ENCODE data around the gene GLI2.

Gene GLI2

DNA sequence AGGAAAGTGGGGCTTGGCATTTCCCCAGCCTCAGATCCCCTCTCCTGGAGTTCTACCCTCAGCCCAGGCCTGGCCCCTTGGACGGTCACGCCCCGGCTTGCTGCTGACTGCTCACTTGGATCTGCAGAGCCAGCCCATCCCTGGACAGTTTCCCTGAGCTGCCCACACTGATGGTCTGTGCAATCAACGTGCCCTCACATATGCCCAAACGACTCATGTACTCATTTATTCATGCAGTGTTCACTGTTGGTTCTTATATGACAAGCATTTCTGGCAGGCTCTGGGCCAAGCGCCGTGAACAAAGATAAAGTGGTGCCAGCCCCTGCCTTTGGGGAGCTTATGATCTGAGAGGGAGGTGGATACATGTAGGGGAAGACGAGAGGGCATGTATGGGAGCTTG is 20.3 kb upstream of the GLI2 start:
- DNase-seq, result no peak

DNA sequence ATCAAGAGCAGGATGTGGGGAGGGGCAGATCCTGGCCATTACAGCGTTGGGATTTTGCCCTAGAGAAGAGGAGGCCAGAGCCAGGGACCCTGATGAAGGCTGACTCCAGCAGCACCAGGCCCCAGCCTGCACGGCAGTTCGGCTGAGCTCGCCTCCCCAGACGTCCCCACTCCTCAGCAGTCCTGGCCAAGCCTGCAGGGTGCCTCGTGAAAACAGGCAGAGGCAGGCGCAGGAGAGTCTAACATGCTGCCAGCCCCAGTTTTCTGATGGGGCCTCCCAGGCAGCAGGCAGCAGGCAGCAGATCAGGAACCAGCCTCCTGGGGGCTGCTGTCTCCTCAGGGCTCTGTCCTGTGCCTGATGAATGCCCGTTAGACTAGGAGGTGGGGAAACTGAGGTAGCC is 19.7 kb upstream of the GLI2 start:
- no peak for DNase-seq

DNA sequence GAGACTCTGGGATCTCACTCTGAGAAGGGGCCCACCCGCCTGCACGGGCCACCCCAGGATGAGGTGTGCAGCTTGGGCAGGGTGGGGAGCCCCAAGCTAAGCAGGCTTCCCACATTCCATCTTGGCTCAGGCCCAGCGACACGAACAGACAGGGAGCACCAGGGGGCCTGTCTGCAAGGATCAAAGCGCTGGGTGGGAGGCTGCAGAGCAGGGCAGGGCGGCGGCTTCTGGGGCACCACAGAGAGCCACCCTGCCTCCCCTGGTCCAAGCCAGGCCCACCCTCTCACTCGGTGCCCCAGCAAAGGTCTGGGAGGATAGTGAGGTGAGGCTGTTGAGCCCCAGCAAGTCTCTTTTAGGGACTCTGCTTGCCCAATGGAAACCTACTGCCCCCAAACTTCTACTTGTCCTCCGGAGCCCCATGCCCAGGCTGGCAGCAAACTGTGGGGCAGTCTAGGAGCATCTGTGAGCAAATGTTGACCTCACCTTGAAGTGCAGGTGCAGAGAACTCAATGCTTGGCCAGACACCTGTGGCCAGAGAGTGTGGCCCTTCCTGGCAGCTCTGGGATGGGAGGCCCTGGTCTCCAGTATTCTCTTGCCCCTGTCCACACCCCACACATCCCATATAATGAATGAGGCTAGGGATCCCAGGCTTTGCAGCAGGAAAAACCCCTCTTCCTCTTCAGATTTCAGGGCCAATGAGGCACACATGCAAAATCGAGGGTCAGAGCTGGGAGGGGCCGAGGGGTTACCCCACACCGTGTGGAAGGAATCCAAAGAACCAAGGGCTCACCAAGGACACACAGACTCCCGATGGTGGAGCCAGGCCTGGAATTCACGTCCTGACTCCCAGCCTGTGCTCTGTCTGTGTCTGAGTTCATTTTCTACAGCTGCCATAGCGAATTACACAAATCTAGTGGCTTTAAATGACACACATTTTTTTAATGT is 18.8 kb upstream of the GLI2 start:
- no peak for DNase-seq

DNA sequence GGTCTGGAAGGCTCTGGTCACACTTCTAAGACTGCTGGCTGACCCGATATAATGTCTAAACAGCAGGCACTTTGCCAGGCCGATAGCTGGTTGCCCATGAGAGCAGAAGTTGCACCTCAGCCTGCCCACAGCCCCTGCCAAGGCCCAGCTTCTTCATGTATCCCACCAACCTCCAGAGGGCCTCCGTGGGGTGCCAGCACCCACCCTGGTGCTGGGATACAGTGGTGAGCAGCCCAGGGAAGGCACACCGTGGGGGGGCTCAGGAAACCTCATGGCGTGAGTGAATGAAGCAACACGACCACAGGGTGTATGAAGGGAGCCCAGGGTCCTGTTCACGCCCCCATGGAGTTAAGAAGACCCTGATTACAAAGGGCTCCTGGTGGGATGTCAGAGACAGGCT is 16.2 kb upstream of the GLI2 start:
- DNase-seq, result no peak

DNA sequence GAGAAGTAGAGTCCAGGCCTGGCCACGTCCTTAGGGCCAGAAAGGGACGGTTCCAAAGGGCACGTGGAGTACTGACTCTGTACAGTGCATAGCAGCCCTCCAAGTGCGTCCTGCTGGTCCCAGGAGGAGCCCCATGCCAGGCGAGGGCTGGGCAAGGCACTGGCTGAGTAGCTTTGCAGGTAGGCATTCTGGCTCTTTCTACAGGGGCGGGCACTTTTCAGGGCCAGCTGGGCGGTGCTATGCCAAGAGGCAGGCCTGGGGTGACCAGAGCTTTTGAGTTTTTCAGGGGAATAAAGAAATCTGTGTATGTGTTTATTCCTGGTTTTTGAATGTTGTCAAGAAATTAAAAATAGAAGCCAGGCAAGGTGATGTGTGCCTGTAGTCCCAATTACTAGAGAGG is 15.4 kb upstream of the GLI2 start:
- no peak for DNase-seq

DNA sequence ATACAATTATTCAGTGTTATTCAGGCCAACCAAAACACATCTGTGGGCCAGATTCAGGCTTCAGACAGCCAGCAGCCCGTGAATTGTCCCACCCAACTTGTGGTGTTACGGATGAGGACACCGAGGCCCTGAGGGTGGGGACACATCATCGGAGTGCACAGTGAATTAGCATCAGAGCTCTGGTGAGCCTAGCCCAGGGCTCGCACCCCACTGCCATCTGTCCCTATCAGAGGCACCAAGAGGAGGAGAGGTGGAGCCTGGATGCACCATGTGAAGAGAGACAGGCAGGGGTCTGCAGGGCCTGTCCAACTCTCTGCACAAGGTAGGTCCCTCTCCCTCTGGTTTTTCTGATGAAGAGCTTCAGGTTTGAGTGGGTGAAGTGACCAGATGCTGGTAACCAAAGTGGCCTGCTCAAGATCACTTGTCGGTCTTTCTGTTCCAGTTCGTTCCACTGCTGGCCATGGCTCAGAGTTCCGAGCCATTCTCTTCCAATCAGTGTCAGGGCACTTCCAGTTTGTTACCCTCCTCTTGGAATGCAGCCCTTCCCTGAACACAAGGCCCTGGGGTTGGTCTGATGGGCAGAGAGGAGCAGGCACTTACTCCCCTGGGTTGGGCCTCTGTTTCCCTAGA is 14.8 kb upstream of the GLI2 start:
- no peak for DNase-seq

DNA sequence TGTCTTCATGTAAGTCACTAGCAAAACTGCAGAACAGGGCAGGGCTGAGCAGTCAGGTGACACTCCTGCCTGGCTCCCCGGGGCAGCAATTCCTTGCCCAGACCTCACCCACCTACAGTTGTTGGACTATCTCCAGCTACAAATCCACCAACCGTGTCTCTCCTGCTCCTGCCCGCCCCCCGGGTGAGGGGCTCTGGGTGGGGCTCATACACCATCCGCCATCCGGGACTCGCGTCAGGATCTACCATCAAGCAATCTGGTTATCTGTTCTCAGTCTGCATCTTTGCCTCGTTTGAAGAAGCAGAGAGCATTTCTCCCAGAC is 13.5 kb upstream of the GLI2 start:
- DNase-seq, result no peak

DNA sequence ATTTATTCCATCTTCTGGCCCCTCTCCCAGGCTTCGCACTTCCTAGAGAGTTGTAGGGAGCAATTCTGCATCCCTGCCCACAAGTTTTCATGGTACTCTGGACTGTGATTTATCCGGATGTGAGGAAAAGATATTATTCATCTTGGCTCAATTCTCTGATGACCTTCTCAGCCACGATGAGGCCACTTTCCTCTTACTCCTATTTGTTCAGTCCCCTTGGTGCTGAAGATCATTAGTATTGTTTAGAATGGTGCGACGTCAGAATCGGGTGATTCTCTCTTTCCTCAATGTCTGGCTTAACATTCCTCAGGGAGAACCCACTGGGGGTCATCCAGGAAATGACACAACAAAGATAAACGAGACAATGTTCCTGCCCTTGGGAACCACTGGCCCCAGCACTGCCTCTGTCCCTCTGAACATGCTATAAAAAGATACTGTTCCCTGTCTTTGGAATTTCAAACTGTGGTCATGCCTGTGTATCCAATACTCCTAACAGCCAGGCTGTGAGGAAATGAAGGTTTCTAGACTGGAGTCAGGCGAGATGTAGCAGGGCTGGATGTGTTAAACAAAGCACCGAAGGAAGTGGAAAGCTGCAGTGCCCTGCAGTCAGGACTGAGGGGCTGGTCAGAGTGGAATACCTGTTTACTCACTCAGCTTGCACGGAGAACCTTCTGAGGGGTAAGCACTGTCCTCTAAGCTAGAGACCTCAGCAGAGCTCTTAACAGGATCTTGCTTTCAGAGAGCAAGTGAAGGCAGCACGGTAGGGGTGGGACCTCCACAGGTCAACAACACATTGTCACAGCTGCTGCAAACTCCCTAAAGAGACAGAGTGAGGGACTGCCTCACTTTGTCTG is 12.9 kb upstream of the GLI2 start:
- no peak for DNase-seq

DNA sequence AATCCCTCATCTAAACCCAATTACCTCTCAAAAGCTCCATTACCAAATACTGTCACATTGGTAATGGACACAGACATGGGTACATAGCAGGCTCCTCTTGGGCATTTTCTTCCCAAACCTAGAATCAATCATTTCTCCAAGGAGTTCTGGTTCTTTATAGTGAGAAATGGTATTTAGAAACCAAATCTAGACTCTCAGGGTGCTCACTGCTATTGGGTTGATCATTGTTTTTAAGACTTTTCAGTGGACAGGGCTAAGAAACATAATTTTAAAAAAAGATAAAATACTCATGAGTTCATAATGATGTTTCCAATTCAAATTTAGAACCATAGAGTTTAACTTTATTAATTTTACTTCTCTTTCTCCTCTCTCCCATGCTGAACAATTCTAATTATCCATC is 9.4 kb upstream of the GLI2 start:
- DNase-seq, result no peak

DNA sequence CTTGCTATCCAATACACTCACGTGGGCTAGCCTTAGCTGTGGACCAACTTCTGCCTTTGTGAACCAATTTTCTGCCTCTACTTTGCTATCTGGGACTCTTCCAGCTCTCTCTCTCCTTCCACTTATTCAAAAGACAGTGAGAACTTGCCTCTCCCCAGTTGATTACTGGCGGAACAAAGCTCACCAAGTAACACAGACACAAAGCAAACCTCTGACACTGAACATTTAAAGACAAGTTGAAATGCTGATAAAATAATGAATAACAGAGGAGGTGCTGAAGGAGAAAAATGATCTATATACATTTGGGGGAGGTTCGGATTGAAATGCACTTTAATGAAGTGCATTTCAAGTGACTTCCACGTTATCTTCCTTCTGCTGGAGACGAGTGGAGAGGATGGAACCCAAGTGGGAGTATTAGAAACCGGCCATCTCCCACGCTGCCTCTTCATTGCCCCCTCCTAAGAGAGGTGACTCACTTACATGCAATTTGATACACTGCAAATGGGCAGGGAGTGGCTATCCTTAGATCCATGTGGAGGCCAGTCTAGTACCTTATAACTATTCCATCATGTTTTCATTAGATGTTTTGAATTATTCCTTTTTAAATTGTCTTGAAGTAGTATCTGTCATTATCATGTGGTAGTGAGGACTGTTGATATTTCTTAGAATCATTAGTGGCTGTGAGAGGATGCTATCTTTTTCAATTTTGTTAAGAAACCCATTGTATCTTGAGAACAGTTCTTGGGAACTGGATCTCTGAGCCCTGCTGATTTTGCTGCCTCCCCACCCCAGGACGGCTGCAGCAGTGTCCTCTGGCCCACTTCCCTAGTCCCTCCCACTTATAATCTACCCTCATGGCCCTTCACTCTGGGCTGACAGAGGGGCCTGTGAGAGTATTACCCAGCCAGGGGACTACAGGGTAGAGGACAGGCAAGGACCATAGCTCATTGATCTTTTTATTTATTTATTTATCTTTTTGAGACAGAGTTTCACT is 6.0 kb upstream of the GLI2 start:
- DNase-seq, result no peak

DNA sequence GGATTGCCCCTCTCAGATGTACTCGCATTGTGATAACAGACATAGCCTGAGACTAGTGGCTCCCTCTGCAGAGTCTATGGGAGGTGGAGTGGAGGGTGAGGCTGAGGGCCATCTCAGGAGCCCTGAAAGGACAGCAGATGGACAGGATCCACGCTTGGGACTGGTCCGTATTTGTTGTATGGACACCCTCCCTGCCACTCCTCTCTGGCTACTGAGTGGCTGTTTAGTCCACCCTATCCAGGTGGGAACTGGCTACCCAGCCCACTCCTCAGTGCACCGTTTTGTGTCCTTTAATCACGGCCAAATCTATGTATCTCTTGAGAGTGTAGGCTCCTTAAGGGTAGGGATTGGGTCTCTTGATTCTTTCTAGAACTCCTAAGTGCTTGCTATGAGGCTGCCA is 4.5 kb upstream of the GLI2 start:
- DNase-seq, result no peak

DNA sequence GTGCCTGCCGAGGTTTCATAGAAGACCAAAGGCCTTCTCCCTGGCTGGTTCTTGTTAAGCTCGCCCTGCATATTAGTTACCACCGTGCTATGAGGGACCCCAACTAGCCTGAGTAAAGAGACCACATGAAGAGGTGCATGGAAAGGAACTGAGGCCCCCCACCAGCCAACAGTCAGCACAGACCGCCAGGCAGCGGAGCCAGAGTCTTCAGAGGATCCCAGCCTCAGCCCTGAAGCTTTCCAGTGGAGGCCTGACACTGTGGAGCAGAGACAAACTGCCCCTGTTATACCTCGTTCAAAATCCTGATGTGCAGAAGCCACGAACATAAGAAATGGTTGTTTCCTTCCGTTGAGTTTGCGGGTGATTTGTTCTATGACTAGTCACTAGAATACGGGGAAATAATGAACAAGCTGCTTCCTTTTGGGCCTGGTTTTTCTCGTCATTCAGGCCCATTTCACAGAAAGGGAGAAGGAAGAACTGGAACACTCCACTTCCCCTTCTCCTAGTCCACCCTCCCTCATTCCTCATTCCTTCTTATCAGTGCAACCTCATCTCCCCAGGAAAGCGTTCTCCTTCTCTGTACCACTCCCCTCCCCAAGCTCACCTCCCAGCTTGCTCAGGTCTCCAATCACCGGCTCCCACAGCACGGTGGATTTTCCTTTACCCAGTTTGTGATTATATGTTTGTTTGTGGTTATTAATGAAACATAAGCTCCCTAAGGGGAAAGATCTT is 3.0 kb upstream of the GLI2 start:
- no peak for DNase-seq

DNA sequence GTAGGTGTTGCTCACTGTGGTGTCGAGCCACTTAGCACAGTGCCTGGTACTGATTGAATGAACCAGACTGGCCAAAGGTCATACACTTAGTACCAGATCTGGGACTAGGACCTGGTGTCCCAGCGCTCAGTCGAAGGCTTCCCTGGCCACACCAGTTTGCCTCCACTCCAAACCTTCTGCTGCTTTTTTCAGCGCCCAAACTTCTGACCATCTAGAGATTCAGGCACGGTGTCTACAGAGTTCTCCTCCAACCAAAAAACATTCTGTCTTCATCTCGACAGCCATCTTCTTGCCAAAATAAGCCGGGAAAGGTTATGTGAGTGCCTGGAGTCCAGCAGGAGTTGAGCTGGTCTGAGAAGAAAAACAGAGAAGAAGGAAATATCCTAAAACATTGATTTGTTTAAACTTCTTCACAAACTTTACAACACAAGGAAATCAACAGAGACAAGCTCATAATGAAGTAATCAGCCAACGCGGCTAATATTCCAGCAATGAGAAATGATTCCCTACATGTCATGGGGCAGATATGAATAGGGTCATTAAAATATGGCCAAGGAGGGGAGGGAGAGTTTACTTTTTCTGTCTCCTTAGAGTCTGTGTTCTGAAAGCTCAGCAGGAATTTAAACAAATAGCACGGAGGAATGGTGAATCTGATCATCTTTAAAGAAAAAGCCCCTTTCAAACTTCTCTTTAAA is 2.3 kb upstream of the GLI2 start:
- DNase-seq, result no peak

DNA sequence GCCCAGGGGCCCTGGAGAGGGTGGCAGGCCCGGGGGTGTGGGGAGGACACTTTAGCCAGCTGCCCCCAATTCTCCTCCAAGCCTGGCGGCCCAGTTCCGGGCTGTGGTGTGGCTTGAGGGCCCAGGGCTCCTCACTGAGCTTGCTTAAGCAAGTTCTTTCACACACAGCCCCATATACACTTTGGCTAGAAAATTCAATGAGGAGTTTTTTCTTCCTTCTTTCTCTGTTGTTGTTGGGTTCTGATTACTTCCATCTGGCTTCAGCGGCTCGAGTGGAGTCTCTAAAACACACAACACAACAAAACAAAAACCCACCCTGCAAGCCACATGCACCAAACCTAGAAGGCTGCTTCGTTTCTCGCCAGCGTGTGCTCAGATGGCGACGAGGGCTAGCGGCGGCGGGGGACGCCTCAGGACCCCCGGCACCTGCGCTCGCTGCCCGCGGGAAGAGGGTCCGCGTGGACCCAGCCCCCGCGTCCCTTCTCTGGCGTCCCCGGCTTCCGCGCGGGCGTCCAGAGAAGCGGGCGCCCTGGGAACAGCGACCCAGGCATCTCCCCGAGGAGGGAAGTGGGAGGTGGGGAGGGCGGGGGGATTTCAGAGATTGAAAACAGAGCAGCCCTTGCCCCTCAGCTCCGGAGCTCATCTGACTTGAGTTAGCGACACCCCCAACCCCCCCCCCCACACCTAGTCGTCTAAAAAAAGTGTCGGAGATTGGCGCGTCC is 577 bp upstream of the GLI2 start:
- DNase-seq, result no peak

DNA sequence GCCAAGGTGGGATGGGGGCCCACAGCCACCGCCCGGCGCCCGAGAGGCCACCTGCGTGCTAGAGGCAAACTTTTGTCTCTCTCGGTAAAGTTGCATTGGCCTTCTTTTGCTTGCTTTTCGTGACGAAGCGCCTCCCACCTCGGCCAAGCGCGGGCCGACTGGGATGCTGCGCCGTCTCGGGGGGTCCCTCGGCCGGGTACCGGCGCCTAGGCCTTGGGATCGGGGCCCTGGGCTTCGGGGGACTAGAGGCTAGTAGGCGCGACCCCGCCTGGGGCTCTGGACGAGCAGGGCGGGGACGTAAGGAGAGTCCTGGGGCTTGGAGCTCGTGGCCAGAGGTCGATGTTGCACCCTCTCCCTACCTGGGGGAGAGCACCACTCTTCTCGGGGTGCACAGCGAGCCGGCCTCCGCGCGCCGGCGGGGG is 545 bp downstream of the GLI2 start:
- DNase-seq, result no peak

DNA sequence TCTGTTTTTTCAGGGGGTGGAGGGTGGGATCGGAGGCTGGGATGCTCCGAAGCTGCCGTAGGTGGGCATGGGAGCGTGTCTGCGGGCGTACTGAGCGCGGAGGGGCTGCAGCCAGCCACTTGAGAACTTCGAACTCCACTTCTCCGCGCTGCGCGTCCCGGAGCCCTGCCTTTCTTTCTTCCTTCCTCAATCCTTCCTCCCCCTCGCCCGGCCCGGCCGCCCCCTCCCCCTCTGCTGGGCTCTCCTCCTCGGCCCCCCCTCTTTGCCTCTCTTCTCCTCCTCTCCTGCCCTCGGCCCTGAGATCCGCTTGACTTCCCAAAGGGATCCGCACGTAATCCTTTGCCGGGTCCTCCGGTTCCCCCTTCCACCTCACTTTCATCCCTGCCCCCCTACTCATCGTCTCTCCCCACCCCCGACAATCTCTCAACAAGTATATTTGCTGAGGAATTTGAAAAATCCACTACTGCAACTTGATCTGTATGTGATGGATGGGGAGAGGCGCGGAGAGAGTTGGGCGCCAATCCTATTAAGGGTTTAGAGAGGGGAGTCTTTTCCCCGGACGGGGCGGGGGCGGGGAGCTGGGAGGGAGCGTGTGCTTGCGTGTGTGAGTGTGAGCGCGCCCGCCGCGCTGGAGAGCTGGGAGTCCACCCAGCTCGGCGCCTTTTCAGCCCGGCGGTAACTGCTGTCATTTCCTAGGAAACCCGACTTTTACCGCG is 1.1 kb downstream of the GLI2 start:
- no peak for DNase-seq

DNA sequence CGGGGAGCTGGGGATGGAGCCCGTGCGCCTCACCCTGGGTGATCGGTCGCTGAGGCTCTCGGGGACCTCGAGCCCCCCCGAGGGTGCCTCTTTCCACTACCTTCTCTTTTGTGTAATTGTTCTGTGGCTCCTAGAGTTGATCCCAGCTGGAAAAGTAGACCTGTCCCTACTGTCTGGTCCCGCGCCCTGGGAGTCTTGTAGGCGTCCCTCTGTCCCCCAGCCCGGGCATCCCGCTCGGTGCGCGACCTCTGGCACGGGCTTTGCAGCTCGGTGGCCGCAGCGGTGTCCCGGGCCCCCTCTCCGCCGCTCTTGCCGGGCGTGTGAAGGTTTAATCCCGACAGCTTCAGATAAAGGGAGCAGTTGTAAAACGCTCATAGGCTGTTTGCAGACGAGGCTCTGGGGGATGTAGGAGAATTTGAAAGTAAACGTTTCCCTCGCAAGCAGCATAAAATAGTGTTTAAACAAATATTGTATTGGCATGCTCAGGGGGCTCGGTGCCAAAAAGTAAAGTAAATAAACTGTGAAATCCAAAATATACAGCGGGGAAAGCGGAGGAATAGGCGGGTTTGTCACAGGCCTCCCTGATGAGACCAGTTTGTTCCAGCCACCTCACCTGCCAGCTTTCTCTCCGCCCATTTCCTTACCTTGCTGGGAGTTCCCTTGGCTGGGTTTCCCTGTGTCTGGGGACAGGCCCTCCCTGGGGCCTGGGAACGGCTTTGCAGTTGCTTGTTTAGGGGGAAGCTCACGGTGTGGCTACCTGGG is 1.9 kb downstream of the GLI2 start:
- no peak for DNase-seq

DNA sequence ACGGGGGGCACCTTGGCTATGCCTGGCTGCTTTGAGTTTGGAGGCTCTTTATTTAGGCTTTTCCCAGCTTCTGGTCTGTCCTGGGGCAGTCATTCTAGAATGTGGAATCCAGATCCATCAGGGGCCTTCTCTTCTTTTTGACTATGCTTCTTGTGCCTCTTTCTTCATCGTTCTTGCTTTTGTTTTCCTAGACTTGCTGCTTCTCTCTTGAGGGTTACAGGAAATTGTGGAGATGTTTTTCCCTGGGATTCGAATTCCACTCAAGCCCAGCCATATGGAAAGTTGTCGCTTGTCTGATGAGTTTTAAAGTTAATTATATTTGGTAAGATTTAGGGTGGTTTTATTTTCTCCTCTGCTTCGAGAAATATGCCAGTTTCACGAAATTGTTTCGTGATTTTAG is 2.4 kb downstream of the GLI2 start:
- no peak for DNase-seq
